Naive thymus-derived CD4-positive, alpha-beta T cell (primary cell): Measurements from ENCODE around the gene TRIM33. TPM values are rescaled to one million over a fixed set of nuclear protein-coding genes. Genes with fewer than 3 reads are reported as not detected.
"Not testable (repeated sequence)": the region's sequence is repeated elsewhere in the genome, so short reads cannot be mapped to it uniquely, and the experiment has no call there.

Experiments
- ATAC-seq: fragments of 150-1000 bp; cut with Tn5 transposase; 2 replicates; pipeline ENCODE4 v1.10.0; 2021; ENCODE audit warnings: mild to moderate bottlenecking, moderate library complexity
- CTCF ChIA-PET: fragments of 350-600 bp; sonication (Branson Sonifier 250); formaldehyde crosslinking; loops from one replicate; lab custom pipeline; 2021; ENCODE audit warnings: antibody characterized with exemption; lab: Charles Lee
- POLR2A ChIA-PET: fragments of 350-600 bp; sonication (Branson Sonifier 250); formaldehyde crosslinking; loops from one replicate; lab custom pipeline; 2021; ENCODE audit warnings: antibody characterized with exemption, inconsistent platforms; lab: Charles Lee
- DNase-seq, 9 donors: peaks; one replicate each; pipeline versions ENCODE4 v3.0.0 to v3.0.0-alpha.2; 2020 to 2022; ENCODE audit warnings: mixed read lengths in 1 of 9
- H3K27ac ChIP-seq: one replicate; pipeline ENCODE4 v1.7.0; 2013; ENCODE audit warnings: mild to moderate bottlenecking, low read depth, low read length, moderate library complexity
- H3K27me3 ChIP-seq, 2 donors: one replicate each; pipeline ENCODE4 v1.7.0; 2013; ENCODE audit warnings: low read length in 2 of 2, mild to moderate bottlenecking in 2 of 2, moderate library complexity in 2 of 2; ENCODE audit not compliant: control insufficient read depth in 2 of 2, insufficient read depth in 2 of 2
- H3K36me3 ChIP-seq, 3 experiments: 1 replicate in 2 of 3; 2 replicates in 1 of 3; pipeline ENCODE4 v1.7.0; 2013; ENCODE audit warnings: low read length in 3 of 3, mild to moderate bottlenecking in 3 of 3, moderate library complexity in 1 of 3; ENCODE audit not compliant: insufficient read depth in 3 of 3, control insufficient read depth in 2 of 3
- H3K4me1 ChIP-seq, 2 donors: one replicate each; pipeline ENCODE4 v1.7.0; 2013; ENCODE audit warnings: low read length in 2 of 2, mild to moderate bottlenecking in 2 of 2, moderate library complexity in 1 of 2; ENCODE audit not compliant: control insufficient read depth in 2 of 2, insufficient read depth in 2 of 2
- H3K4me3 ChIP-seq: 2 replicates; pipeline ENCODE4 v1.7.0; 2013; ENCODE audit warnings: mild to moderate bottlenecking, low read length
- H3K9me3 ChIP-seq, 3 experiments: 1 replicate in 2 of 3; 2 replicates in 1 of 3; pipeline ENCODE4 v1.7.0; 2013; ENCODE audit warnings: low read length in 3 of 3; ENCODE audit not compliant: control insufficient read depth in 2 of 3
- H3K27ac Mint-ChIP-seq, 9 donors: one replicate each; pipeline ENCODE4 v1.8.0; 2020 to 2022; ENCODE audit warnings: mixed read lengths in 9 of 9, mild to moderate bottlenecking in 8 of 9, moderate library complexity in 5 of 9, inconsistent platforms in 2 of 9
- H3K27me3 Mint-ChIP-seq, 5 donors: one replicate each; pipeline ENCODE4 v1.8.0; 2021 to 2022; ENCODE audit warnings: mixed read lengths in 5 of 5, mild to moderate bottlenecking in 1 of 5
- H3K36me3 Mint-ChIP-seq, 5 donors: one replicate each; pipeline ENCODE4 v1.8.0; 2020 to 2022; ENCODE audit warnings: mixed read lengths in 5 of 5, mild to moderate bottlenecking in 3 of 5, inconsistent platforms in 1 of 5
- H3K4me1 Mint-ChIP-seq, 7 donors: one replicate each; pipeline ENCODE4 v1.8.0; 2020 to 2022; ENCODE audit warnings: mixed read lengths in 7 of 7, mild to moderate bottlenecking in 3 of 7, inconsistent platforms in 1 of 7
- H3K4me3 Mint-ChIP-seq, 10 donors: one replicate each; pipeline ENCODE4 v1.8.0; 2020 to 2022; ENCODE audit warnings: mild to moderate bottlenecking in 10 of 10, mixed read lengths in 10 of 10, moderate library complexity in 6 of 10, inconsistent platforms in 2 of 10
- H3K9me3 Mint-ChIP-seq, 11 donors: one replicate each; pipeline ENCODE4 v1.8.0; 2020 to 2022; ENCODE audit warnings: mixed read lengths in 11 of 11, mild to moderate bottlenecking in 4 of 11, inconsistent platforms in 1 of 11, moderate library complexity in 1 of 11
- intact Hi-C, 2 donors: fragments of 100-400 bp; cut with micrococcal nuclease; formaldehyde crosslinking; loops; one replicate each; pipeline ENCODE4 v1.15.1; 2023
- polyA plus RNA-seq, 2 donors: library from polyadenylated mRNA; unstranded; fragments of 300-500 nt; fragmentation: Illumina TruSeq; gene quantifications; one replicate each; pipeline ENCODE4 v1.2.3, GENCODE V29; 2021
- total RNA-seq, 6 experiments: library from RNA in 5 of 6; stranded (reverse) in 5 of 6; gene quantifications; 1 replicate in 5 of 6; 2 replicates in 1 of 6; pipeline ENCODE4 v1.2.3 and lab custom pipeline; 2021 to 2026

The TRIM33 gene
- total and polyA plus RNA-seq, 7 experiments from 2014 or later: 28.7 to 57.6 (median 45.4) TPM

GRCh38 chr1:114446198-114446597 is 64.8 kb downstream of the TRIM33 start:
- no peak for ATAC-seq
- no peaks in the 10 kb centered on the region for H3K4me1 ChIP-seq
- ChIA-PET CTCF (no interaction called here), POLR2A (no interaction called here)
- H3K9me3 ChIP-seq: no peaks in the 10 kb centered on the region
- H3K27me3 ChIP-seq: no peaks in the 10 kb centered on the region
- Mint-ChIP-seq H3K27me3 (no peaks in the 10 kb centered on the region), H3K4me1 (peaks cover 0 to 27% (median 8%) of the 10 kb centered on the region in 7 donors), H3K4me3 (no peak overlapping the region), H3K27ac (no peak overlapping the region), H3K9me3 (no peaks in the 10 kb centered on the region), H3K36me3 (peaks cover 4 to 30% (median 23%) of the 10 kb centered on the region in 5 donors)
- H3K36me3 ChIP-seq: peaks cover 5 to 10% (median 6%) of the 10 kb centered on the region in 3 experiments
- H3K27ac ChIP-seq: no peak overlapping the region
- intact Hi-C loops: no loop called here
- no peak overlapping the region for H3K4me3 ChIP-seq
- DNase-seq: no peak

DNA sequence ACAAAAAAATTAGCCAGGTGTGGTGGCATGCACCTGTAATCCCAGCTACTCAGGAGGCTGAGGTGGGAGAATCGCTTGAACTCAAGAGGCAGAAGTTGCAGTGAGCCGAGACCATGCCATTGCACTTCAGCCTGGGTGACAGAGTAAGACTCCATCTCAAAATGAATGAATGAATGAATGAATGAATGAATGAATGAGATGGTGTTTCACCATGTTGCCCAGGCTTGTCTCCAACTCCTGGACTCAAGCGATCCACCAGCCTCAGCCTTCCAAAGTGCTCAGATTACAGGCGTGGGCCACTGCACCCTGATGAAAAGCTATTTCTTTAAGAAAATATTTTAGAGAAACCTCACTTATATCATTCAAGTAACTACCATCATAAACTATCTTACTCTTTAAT is 67.8 kb downstream of the TRIM33 start:
- peaks cover 13 to 43% (median 23%) of the 10 kb centered on the region in 7 donors for H3K4me1 Mint-ChIP-seq
- H3K27me3 ChIP-seq, intact Hi-C loops, H3K27ac Mint-ChIP-seq, H3K36me3 ChIP-seq, H3K27me3 Mint-ChIP-seq, H3K4me3 Mint-ChIP-seq, H3K9me3 ChIP-seq, CTCF ChIA-PET, H3K9me3 Mint-ChIP-seq, ATAC-seq, H3K4me3 ChIP-seq, H3K27ac ChIP-seq, DNase-seq, H3K4me1 ChIP-seq: not testable (repeated sequence)
- peaks cover 4 to 48% (median 43%) of the 10 kb centered on the region in 5 donors for H3K36me3 Mint-ChIP-seq
- POLR2A ChIA-PET: interaction anchor here (1.0 kb wide), 1 partner anchor 68 kb away, joined by 4 read pairs; the partner anchor contains the start of gene TRIM33

DNA sequence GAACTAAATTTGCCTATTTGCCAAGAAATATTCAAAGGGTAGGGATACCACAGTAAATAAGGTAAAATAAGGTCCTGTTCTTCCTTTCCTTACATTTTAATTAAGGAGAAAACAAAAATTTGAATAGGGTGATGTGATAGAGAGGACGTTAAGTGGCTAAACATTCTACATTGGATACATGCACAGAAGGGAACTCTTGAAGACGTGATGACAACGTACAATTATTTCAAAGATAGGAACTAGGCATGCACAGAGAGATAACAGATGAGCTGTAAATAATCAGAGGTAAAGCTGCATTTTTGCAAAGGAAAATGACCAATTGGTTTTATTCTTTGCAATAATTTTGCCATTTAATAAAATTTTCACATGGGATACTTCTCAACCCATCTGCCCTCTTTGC is 69.7 kb downstream of the TRIM33 start:
- Histone ChIP-seq H3K36me3 (peaks cover 0 to 5% (median 0%) of the 10 kb centered on the region in 3 experiments), H3K27ac (no peak overlapping the region), H3K9me3 (no peaks in the 10 kb centered on the region), H3K4me1 (no peaks in the 10 kb centered on the region), H3K27me3 (no peaks in the 10 kb centered on the region), H3K4me3 (no peak overlapping the region)
- no peaks in the 10 kb centered on the region for H3K27me3 Mint-ChIP-seq
- ChIA-PET CTCF (no interaction called here), POLR2A (no interaction called here)
- peaks cover 13 to 44% (median 23%) of the 10 kb centered on the region in 7 donors for H3K4me1 Mint-ChIP-seq
- intact Hi-C loops: no loop called here
- DNase-seq (no peak), ATAC-seq (no peak)
- peaks cover 4 to 48% (median 43%) of the 10 kb centered on the region in 5 donors for H3K36me3 Mint-ChIP-seq
- H3K4me3 Mint-ChIP-seq: no peak overlapping the region
- no peaks in the 10 kb centered on the region for H3K9me3 Mint-ChIP-seq
- no peak overlapping the region for H3K27ac Mint-ChIP-seq

- Histone ChIP-seq H3K27ac (no peak overlapping the region), H3K4me1 (no peaks in the 10 kb centered on the region), H3K27me3 (no peaks in the 10 kb centered on the region), H3K4me3 (no peak overlapping the region), H3K36me3 (no peaks in the 10 kb centered on the region), H3K9me3 (no peaks in the 10 kb centered on the region)
- Mint-ChIP-seq H3K4me1 (peaks cover 15 to 47% (median 30%) of the 10 kb centered on the region in 7 donors), H3K4me3 (no peak overlapping the region), H3K27me3 (no peaks in the 10 kb centered on the region), H3K27ac (peak overlapping the region in 1 of 9 donors; percentile 66), H3K9me3 (no peaks in the 10 kb centered on the region), H3K36me3 (peaks cover 0 to 40% (median 33%) of the 10 kb centered on the region in 5 donors)
- DNase-seq (no peak), ATAC-seq (no peak)
- ChIA-PET CTCF (interaction anchor here (1.1 kb wide), 1 partner anchor 10 kb away, joined by 4 read pairs; no protein-coding TSS in a partner anchor), POLR2A (no interaction called here)
- intact Hi-C loops: no loop called here
These were observed 71.6 kb downstream of the TRIM33 start for GRCh38 chr1:114439369-114439768.

DNA sequence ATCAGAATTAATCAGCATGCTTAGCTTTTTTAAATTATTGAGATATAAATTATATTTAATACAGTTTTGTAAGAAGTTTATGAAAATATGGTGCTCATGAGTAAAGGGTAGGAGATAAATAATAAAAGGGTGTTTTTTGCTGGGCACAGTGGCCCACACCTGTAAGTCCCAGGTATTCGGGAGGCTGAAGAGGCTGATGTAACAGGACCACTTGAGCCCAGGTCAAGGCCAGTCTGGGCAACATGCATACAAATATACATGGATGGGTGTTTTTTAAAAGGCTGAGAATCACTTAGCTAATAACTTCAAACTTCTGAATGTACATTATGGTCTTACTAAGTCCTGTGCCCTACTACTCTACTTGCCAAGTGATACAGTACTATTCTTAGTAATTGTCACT is 73.2 kb downstream of the TRIM33 start:
- DNase-seq (no peak), ATAC-seq (no peak)
- ChIA-PET POLR2A (no interaction called here), CTCF (no interaction called here)
- H3K4me1 Mint-ChIP-seq: peaks cover 13 to 41% (median 30%) of the 10 kb centered on the region in 7 donors
- H3K4me3 Mint-ChIP-seq: no peak overlapping the region
- no peaks in the 10 kb centered on the region for H3K36me3 ChIP-seq
- H3K9me3 ChIP-seq: no peaks in the 10 kb centered on the region
- no peaks in the 10 kb centered on the region for H3K27me3 ChIP-seq
- intact Hi-C loops: no loop called here
- H3K4me1 ChIP-seq: no peaks in the 10 kb centered on the region
- no peak overlapping the region for H3K4me3 ChIP-seq
- H3K36me3 Mint-ChIP-seq: peaks cover 0 to 42% (median 26%) of the 10 kb centered on the region in 5 donors
- H3K27ac ChIP-seq: no peak overlapping the region
- H3K27ac Mint-ChIP-seq: no peak overlapping the region
- no peaks in the 10 kb centered on the region for H3K9me3 Mint-ChIP-seq
- H3K27me3 Mint-ChIP-seq: no peaks in the 10 kb centered on the region

- Mint-ChIP-seq H3K27ac (no peak overlapping the region), H3K4me1 (peaks cover 15 to 41% (median 30%) of the 10 kb centered on the region in 7 donors), H3K4me3 (no peak overlapping the region), H3K36me3 (peaks cover 0 to 44% (median 28%) of the 10 kb centered on the region in 5 donors), H3K9me3 (no peaks in the 10 kb centered on the region), H3K27me3 (no peaks in the 10 kb centered on the region)
- ChIA-PET POLR2A (no interaction called here), CTCF (no interaction called here)
- DNase-seq (no peak), ATAC-seq (no peak)
- Histone ChIP-seq H3K36me3 (no peaks in the 10 kb centered on the region), H3K4me1 (no peaks in the 10 kb centered on the region), H3K4me3 (no peak overlapping the region), H3K27ac (no peak overlapping the region), H3K9me3 (no peaks in the 10 kb centered on the region), H3K27me3 (no peaks in the 10 kb centered on the region)
- intact Hi-C loops: no loop called here
These were observed 74.2 kb downstream of the TRIM33 start for GRCh38 chr1:114436799-114437198.

DNA sequence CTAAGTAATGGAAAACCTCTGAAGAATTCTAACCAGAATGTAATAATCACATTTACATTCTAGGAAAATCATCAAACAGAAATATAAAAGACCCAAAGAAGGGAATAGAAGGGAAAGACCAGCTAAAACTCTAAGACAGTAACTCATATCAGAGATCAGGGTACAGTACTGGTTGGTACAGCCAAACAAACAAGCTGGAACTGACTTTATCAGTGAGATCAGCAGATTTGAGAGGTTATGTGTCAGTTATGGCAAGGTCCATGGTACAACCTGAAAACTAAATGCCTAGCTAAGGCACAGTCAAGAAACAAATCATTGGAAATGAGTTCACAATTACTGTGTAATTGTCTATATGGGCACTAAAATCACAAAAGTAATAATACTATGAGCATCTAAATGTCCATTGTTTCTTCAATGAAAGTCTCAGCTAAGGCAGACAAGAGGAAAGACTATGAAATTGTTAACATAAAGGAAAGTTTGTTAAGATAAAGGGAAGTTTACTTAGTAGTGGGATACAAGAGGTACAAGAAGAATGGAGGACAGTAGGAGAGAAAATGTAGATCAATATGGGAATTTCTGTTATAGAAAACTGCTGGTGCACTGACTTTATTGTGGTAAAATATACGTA is 75.8 kb downstream of the TRIM33 start:
- Histone ChIP-seq H3K9me3 (no peaks in the 10 kb centered on the region), H3K4me3 (no peak overlapping the region), H3K36me3 (peaks cover 0 to 9% (median 0%) of the 10 kb centered on the region in 3 experiments), H3K27me3 (no peaks in the 10 kb centered on the region), H3K4me1 (no peaks in the 10 kb centered on the region), H3K27ac (no peak overlapping the region)
- ATAC-seq (no peak), DNase-seq (no peak)
- H3K27ac Mint-ChIP-seq: peak overlapping the region in 3 of 9 donors; percentile 7 to 48 (median 16)
- ChIA-PET POLR2A (no interaction called here), CTCF (interaction anchor here (0.6 kb wide), 1 partner anchor 1047 kb away, joined by 3 read pairs; no protein-coding TSS in a partner anchor)
- peaks cover 0 to 38% (median 18%) of the 10 kb centered on the region in 5 donors for H3K36me3 Mint-ChIP-seq
- intact Hi-C loops: no loop called here
- peaks cover 10 to 29% (median 24%) of the 10 kb centered on the region in 7 donors for H3K4me1 Mint-ChIP-seq
- H3K4me3 Mint-ChIP-seq: no peak overlapping the region
- H3K9me3 Mint-ChIP-seq: no peaks in the 10 kb centered on the region
- H3K27me3 Mint-ChIP-seq: no peaks in the 10 kb centered on the region
